ENCODE results near the gene NHS. TPM values are rescaled to one million over a fixed set of nuclear protein-coding genes. Genes with fewer than 3 reads are reported as not detected.

NHS gene
- total RNA-seq, 2 donors from 2014 or later: 3.0 to 4.3 TPM

DNA sequence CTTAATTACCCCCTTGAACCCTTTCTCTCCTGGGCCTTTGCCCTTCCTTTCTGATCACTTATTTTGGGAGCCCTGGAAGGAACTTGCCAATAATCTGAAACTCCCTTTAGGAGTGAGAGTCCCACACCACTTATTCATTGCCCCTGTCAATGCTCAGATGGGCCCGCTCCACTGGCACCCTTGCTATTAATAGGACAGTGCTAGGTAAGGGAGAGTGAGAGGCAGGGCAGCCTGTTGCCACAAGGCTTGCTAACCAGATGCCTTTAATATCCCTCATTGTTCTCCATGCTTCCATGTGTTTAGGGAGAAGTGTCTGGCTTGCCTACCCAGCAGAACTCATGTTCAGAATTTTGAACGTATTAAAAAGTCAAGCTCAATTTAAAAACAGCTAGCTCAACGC is 1.7 kb upstream of the NHS start:
- Histone ChIP-seq H3K9me3 (no peaks in the 10 kb centered on the region), H3K9ac (ENCODE audit: low read depth in 2 of 2, low read length in 2 of 2) (no peak overlapping the region), H3K27ac (no peak overlapping the region), H3K4me3 (no peak overlapping the region), H3K4me1 (no peaks in the 10 kb centered on the region), H3K27me3 (peaks cover 5% of the 10 kb centered on the region), H3K36me3 (no peaks in the 10 kb centered on the region)
- intact Hi-C loops (cut with DNase I): loop anchor here (10.0 kb wide), 1 partner anchor 151 kb away; no protein-coding TSS in a partner anchor
- DNase-seq: no peak
- TF ChIP-seq, protein P1, sequence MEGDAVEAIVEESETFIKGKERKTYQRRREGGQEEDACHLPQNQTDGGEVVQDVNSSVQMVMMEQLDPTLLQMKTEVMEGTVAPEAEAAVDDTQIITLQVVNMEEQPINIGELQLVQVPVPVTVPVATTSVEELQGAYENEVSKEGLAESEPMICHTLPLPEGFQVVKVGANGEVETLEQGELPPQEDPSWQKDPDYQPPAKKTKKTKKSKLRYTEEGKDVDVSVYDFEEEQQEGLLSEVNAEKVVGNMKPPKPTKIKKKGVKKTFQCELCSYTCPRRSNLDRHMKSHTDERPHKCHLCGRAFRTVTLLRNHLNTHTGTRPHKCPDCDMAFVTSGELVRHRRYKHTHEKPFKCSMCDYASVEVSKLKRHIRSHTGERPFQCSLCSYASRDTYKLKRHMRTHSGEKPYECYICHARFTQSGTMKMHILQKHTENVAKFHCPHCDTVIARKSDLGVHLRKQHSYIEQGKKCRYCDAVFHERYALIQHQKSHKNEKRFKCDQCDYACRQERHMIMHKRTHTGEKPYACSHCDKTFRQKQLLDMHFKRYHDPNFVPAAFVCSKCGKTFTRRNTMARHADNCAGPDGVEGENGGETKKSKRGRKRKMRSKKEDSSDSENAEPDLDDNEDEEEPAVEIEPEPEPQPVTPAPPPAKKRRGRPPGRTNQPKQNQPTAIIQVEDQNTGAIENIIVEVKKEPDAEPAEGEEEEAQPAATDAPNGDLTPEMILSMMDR (IDR thresholded peaks at IDR 0.05): no peak

DNA sequence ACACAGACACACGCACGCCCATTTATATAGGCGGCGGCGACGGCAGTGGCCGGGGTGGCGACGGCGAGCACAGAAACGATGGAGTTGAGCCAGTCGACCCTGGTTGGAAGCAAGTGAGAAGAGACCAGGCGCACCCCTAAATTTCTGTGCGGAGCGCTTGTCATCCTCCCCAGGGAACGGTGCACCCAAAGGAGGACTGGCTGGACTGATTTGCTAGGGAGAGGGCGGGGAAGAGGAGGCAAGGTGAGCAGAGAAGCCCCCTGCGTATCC is 302 bp downstream of the NHS start:
- Histone ChIP-seq H3K4me1 (no peaks in the 10 kb centered on the region), H3K27me3 (peaks cover 5% of the 10 kb centered on the region), H3K9ac (ENCODE audit: low read depth in 2 of 2, low read length in 2 of 2) (peak overlapping the region; percentile 39 to 42), H3K4me3 (peak overlapping the region; percentile 39), H3K27ac (peak overlapping the region; percentile 7), H3K9me3 (no peaks in the 10 kb centered on the region), H3K36me3 (no peaks in the 10 kb centered on the region)
- intact Hi-C loops (cut with DNase I): loop anchor here (5.0 to 10.0 kb wide), 2 partner anchors 149 to 217 kb away; no protein-coding TSS in a partner anchor
- TF ChIP-seq, protein P1 (IDR thresholded peaks at IDR 0.05): no peak
- peak; percentile 19 for DNase-seq

DNA sequence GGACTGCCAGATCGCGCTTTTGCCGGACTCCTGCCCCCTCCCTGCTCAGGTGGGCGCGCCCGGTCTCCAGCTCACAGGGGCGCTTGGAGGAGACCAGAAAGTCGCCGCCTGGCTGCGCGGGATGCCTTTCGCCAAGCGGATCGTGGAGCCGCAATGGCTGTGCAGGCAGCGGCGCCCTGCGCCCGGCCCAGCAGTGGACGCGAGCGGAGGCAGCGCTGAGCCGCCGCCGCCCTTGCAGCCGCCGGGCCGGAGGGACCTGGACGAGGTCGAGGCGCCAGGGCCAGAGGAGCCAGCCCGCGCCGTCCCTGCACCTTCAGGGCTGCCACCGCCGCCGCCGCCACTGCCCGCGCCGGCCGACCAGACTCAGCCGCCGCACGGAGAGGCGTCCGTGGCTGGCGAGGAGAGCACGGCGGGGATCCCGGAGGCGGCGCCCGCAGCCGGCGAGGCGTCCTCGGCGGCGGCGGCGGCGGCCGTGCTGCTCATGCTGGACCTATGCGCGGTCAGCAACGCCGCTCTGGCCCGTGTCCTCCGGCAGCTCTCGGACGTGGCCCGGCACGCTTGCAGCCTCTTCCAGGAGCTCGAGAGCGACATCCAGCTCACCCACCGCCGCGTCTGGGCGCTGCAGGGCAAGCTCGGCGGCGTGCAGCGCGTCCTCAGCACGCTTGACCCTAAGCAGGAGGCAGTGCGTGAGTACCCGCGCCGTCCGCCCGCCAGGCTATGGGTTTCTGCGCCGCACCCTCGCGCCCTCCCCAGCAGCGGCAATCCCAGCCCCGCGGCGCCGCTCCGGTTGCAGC is 834 bp downstream of the NHS start:
- H3K4me3 ChIP-seq: peak overlapping the region; percentile 39
- intact Hi-C loops (cut with DNase I): loop anchor here (5.0 to 10.0 kb wide), 2 partner anchors 149 to 216 kb away; no protein-coding TSS in a partner anchor
- no peaks in the 10 kb centered on the region for H3K36me3 ChIP-seq
- peaks cover 5% of the 10 kb centered on the region for H3K27me3 ChIP-seq
- no peaks in the 10 kb centered on the region for H3K4me1 ChIP-seq
- TF ChIP-seq, protein P1 (IDR thresholded peaks at IDR 0.05): no peak
- peak overlapping the region; percentile 7 for H3K27ac ChIP-seq
- H3K9ac ChIP-seq (ENCODE audit: low read depth in 2 of 2, low read length in 2 of 2): peak overlapping the region; percentile 39 to 69
- peak; percentile 22 for DNase-seq
- no peaks in the 10 kb centered on the region for H3K9me3 ChIP-seq

DNA sequence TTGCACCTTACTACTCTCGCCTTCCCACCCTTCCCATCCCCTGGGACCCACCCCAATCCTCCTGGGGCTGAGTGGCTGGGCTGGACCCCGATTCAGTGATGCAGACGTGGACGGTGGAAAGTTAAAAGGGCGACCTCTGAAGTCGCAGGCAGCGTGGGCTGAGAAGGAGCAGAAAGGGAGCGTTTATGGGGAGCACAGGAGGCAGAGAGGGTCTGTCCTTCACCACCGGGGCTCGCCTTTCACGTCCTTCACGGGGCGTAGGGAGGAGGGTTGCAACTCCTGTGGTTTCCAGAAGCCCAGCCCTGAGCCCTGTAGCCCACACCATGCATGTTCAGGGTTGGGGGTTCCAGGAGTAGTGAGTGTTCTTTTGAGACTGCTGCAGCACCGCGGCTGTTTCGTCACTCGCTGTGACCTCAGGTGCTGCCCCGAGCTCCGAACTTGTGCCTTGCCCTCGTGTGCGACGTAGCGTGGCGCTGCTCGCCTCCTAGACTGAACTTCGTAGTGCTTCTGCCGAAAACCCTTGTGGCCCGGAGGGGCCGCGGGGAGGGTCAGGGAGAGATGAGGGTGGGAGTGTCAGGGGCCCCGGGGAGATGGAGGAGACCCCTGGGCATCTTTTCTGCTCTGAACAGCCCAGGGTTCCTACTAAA is 1.6 kb downstream of the NHS start:
- intact Hi-C loops (cut with DNase I): loop anchor here (5.0 to 10.0 kb wide), 2 partner anchors 148 to 216 kb away; no protein-coding TSS in a partner anchor
- no peaks in the 10 kb centered on the region for H3K9me3 ChIP-seq
- no peak overlapping the region for H3K27ac ChIP-seq
- no peaks in the 10 kb centered on the region for H3K4me1 ChIP-seq
- H3K27me3 ChIP-seq: peaks cover 5% of the 10 kb centered on the region
- peak overlapping the region; percentile 24 to 69 for H3K9ac ChIP-seq (ENCODE audit: low read depth in 2 of 2, low read length in 2 of 2)
- TF ChIP-seq, protein P1 (IDR thresholded peaks at IDR 0.05): no peak
- H3K36me3 ChIP-seq: no peaks in the 10 kb centered on the region
- DNase-seq: peak; percentile 24
- peak overlapping the region; percentile 39 for H3K4me3 ChIP-seq

DNA sequence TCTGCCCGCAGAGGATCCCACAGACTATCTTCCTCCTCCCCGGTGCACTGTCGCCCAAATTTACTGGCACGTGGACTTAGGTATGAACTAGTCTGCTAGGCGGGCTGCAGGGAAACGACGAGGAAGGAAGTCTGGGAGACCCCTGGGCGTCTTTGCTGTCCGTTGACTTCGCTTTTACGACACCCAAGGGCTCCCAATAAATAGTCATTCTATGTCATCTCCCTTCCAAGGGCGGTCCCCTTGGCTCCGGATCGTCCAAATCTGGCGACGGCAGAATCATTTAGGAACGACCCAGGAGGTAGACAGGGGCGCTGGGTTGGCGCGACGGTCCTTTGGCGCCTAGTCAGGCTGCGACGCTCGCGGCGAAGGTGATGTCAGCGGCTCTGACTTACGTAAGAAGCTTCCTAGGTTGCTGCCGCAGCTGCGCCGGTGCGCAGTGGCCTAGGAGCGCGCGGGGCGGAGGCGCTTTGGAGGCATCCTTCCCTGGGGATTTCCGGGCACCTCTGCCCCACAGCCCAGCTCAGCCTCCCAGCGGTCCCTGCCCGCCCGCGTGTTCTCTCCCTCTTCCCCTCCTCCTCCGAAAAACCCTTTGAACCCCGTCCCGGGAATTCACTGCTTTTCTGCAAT is 2.2 kb downstream of the NHS start:
- H3K9ac ChIP-seq (ENCODE audit: low read depth in 2 of 2, low read length in 2 of 2): no peak overlapping the region

More for the DNA sequence above, 2.2 kb downstream of the NHS start:
- peak; percentile 38 for DNase-seq
- intact Hi-C loops (cut with DNase I): loop anchor here (5.0 to 10.0 kb wide), 2 partner anchors 148 to 215 kb away; no protein-coding TSS in a partner anchor
- TF ChIP-seq, protein P1 (IDR thresholded peaks at IDR 0.05): no peak
- Histone ChIP-seq H3K36me3 (no peaks in the 10 kb centered on the region), H3K4me3 (peak overlapping the region; percentile 39), H3K4me1 (no peaks in the 10 kb centered on the region), H3K27me3 (peaks cover 5% of the 10 kb centered on the region), H3K27ac (no peak overlapping the region), H3K9me3 (no peaks in the 10 kb centered on the region)

Data from colonic mucosa (tissue), 4 donors.